GM12878 (cell line): ENCODE results near the gene RAB26. TPM values are rescaled to one million over a fixed set of nuclear protein-coding genes. Genes with fewer than 3 reads are reported as not detected.

Experiments
- ASH2L ChIP-seq: fragments of 300-600, 200-600 bp; sonication (generic); IDR thresholded peaks from 2 replicates; pipeline ENCODE4 v1.6.1; 2017; ENCODE audit warnings: low read depth, mild to moderate bottlenecking, borderline replicate concordance
- BCL11A ChIP-seq: IDR thresholded peaks from 2 replicates; pipeline ENCODE4 v1.6.1; 2011; ENCODE audit warnings: low read depth, low read length
- JUNB ChIP-seq: IDR thresholded peaks from 2 replicates; pipeline ENCODE4 v1.6.1; 2016; ENCODE audit warnings: antibody characterized with exemption, mild to moderate bottlenecking
- NFXL1 ChIP-seq: fragments of 450-650 bp; IDR thresholded peaks from 2 replicates; pipeline ENCODE4 v1.6.1; 2017; ENCODE audit warnings: antibody characterized with exemption, mild to moderate bottlenecking, borderline replicate concordance
- NFYB ChIP-seq: IDR thresholded peaks from 2 replicates; pipeline ENCODE4 v1.6.1; 2011; ENCODE audit warnings: low read depth, mild to moderate bottlenecking, low read length, improper control_type of control experiment, moderate library complexity; ENCODE audit not compliant: insufficient read depth
- SUZ12 ChIP-seq: fragments of 200-600 bp; sonication (generic); IDR thresholded peaks from one replicate; pipeline ENCODE4 v1.6.1; 2018; ENCODE audit warnings: antibody characterized with exemption, mild to moderate bottlenecking; ENCODE audit not compliant: unreplicated experiment
- WRNIP1 ChIP-seq: IDR thresholded peaks from 2 replicates; pipeline ENCODE4 v1.6.1; 2011; ENCODE audit warnings: low read depth, low read length, improper control_type of control experiment, borderline replicate concordance
- ZNF274 ChIP-seq: IDR thresholded peaks from one replicate; pipeline ENCODE4 v1.8.0; 2011; ENCODE audit not compliant: insufficient read length, insufficient read depth
- polyA plus RNA-seq, 11 experiments: library from polyadenylated mRNA; depleted of rRNA in 4 of 11; unstranded in 6 of 11; stranded (reverse) in 5 of 11; fragments of >200 nt; fragmentation: Nextera tagmentation in 4 of 11; fragmentation: Illumina TruSeq in 1 of 11; extraction: Ambion mirVana in 4 of 11; extraction: Trizol in 1 of 11; gene quantifications; 1 replicate in 1 of 11; 2 replicates in 10 of 11; pipeline versions ENCODE4 v1.2.1 to v1.2.3, GENCODE V29; 2011 to 2016; ENCODE audit warnings: inconsistent platforms in 2 of 11, missing spikeins in 2 of 11, low read depth in 1 of 11
- total RNA-seq, 4 experiments: library from RNA; depleted of rRNA in 3 of 4; stranded (reverse); fragments of >200 nt in 3 of 4; fragmentation: Illumina TruSeq in 1 of 4; extraction: Trizol in 1 of 4; gene quantifications; 2 replicates each; pipeline versions ENCODE4 v1.2.1 to v1.2.3, GENCODE V29; 2013 to 2021
- TF ChIP-seq, protein P1 (sequence below): fragments of 450-650 bp; IDR thresholded peaks from 2 replicates; pipeline ENCODE4 v1.6.1; 2017; ENCODE audit warnings: mild to moderate bottlenecking, moderate library complexity
- TF ChIP-seq, protein P2 (sequence below): IDR thresholded peaks from 2 replicates; pipeline ENCODE4 v1.6.1; 2011; ENCODE audit warnings: borderline replicate concordance, low read depth, mild to moderate bottlenecking, moderate library complexity, low read length; ENCODE audit not compliant: insufficient read depth, poor library complexity, severe bottlenecking

Gene RAB26
- total and polyA plus RNA-seq, 10 of the 15 experiments (the other 5 are each of a cell fraction or from before 2014, with no cell fraction given), result 0.13 to 4.5 (median 0.33) TPM; not detected in 1

DNA sequence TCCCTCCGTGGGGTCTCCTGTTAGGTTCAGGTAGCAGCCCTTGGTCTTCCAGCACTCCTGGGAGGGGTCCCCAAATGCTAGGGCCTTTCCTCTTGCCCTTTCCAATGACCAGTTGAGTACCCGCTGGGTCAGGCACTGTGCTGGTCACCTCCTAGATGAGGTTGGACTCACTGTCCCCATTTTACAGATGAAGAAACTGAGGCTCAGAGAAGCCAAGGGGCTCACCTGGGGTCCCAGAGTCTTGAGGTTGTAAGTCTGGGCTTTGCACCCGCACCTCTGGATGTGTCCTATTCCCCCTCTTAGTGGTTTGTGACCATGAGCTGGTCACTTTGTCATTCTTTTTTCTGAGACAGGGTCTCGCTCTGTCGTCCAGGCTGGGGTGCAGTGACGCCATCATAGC is 49.3 kb downstream of the RAB26 start (continued):
- TF ChIP-seq, protein P1, sequence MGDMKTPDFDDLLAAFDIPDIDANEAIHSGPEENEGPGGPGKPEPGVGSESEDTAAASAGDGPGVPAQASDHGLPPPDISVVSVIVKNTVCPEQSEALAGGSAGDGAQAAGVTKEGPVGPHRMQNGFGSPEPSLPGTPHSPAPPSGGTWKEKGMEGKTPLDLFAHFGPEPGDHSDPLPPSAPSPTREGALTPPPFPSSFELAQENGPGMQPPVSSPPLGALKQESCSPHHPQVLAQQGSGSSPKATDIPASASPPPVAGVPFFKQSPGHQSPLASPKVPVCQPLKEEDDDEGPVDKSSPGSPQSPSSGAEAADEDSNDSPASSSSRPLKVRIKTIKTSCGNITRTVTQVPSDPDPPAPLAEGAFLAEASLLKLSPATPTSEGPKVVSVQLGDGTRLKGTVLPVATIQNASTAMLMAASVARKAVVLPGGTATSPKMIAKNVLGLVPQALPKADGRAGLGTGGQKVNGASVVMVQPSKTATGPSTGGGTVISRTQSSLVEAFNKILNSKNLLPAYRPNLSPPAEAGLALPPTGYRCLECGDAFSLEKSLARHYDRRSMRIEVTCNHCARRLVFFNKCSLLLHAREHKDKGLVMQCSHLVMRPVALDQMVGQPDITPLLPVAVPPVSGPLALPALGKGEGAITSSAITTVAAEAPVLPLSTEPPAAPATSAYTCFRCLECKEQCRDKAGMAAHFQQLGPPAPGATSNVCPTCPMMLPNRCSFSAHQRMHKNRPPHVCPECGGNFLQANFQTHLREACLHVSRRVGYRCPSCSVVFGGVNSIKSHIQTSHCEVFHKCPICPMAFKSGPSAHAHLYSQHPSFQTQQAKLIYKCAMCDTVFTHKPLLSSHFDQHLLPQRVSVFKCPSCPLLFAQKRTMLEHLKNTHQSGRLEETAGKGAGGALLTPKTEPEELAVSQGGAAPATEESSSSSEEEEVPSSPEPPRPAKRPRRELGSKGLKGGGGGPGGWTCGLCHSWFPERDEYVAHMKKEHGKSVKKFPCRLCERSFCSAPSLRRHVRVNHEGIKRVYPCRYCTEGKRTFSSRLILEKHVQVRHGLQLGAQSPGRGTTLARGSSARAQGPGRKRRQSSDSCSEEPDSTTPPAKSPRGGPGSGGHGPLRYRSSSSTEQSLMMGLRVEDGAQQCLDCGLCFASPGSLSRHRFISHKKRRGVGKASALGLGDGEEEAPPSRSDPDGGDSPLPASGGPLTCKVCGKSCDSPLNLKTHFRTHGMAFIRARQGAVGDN, result no peak
- TF ChIP-seq NFYB, result no peak
- TF ChIP-seq ASH2L, result no peak
- TF ChIP-seq ZNF274, result no peak
- TF ChIP-seq BCL11A, result no peak
- TF ChIP-seq, protein P2, sequence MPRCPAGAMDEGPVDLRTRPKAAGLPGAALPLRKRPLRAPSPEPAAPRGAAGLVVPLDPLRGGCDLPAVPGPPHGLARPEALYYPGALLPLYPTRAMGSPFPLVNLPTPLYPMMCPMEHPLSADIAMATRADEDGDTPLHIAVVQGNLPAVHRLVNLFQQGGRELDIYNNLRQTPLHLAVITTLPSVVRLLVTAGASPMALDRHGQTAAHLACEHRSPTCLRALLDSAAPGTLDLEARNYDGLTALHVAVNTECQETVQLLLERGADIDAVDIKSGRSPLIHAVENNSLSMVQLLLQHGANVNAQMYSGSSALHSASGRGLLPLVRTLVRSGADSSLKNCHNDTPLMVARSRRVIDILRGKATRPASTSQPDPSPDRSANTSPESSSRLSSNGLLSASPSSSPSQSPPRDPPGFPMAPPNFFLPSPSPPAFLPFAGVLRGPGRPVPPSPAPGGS, result no peak
- TF ChIP-seq WRNIP1, result no peak
- no peak for TF ChIP-seq SUZ12
- no peak for TF ChIP-seq NFXL1
- no peak for TF ChIP-seq JUNB
